ENCODE data around the gene FLCN. TPM values are rescaled to one million over a fixed set of nuclear protein-coding genes. Genes with fewer than 3 reads are reported as not detected.

Gene FLCN
- total RNA-seq, 1 experiment from 2014 or later, result 71.6 TPM

GRCh38 chr17:17224137-17224536 lies 12.8 kb downstream of the FLCN start:
- Histone ChIP-seq H3K4me3 (ENCODE audit: low read depth in 2 of 2, low read length in 2 of 2) (no peak overlapping the region), H3K27ac (ENCODE audit: low read length) (no peak overlapping the region), H3K4me1 (ENCODE audit: control insufficient read depth, insufficient read depth, low read length) (no peaks in the 10 kb centered on the region), H3K36me3 (ENCODE audit: control insufficient read depth, insufficient read depth, low read length) (peaks cover 12% of the 10 kb centered on the region), H3K27me3 (ENCODE audit: control insufficient read depth, insufficient read depth, low read length) (no peaks in the 10 kb centered on the region), H3K9me3 (ENCODE audit: control insufficient read depth, insufficient read depth, low read depth, low read length) (no peaks in the 10 kb centered on the region)
- TF ChIP-seq REST (IDR thresholded peaks at IDR 0.05; ENCODE audit: insufficient read depth in 1 of 2, low read depth in 2 of 2, low read length in 1 of 2) (no peak), POLR2AphosphoS5 (IDR thresholded peaks at IDR 0.05; ENCODE audit: low read depth, low read length) (no peak), CTCF (IDR thresholded peaks at IDR 0.05) (no peak), TCF7L2 (IDR thresholded peaks at IDR 0.05; ENCODE audit: low read depth, low read length) (no peak), SIN3A (IDR thresholded peaks at IDR 0.05; ENCODE audit: borderline replicate concordance, insufficient read depth, low read depth, low read length) (no peak)
- ChIA-PET POLR2A (no interaction called here), CTCF (no interaction called here)
- in situ Hi-C loops (cut with HindIII; ENCODE audit: low pct_unique_long_range_greater_than_20kb, low sequenced_read_pairs) (no loop called here), intact Hi-C loops (cut with micrococcal nuclease; ENCODE audit: unreplicated experiment) (no loop called here)
- no peak for ATAC-seq
- BruUV-seq (replicated peaks), result TSS peak; percentile 52
- DNase-seq (ENCODE audit: low read depth, low spot score), result no peak

GRCh38 chr17:17223736-17224135 lies 13.2 kb downstream of the FLCN start:
- Histone ChIP-seq H3K27me3 (ENCODE audit: control insufficient read depth, insufficient read depth, low read length) (no peaks in the 10 kb centered on the region), H3K27ac (ENCODE audit: low read length) (no peak overlapping the region), H3K36me3 (ENCODE audit: control insufficient read depth, insufficient read depth, low read length) (peaks cover 12% of the 10 kb centered on the region), H3K9me3 (ENCODE audit: control insufficient read depth, insufficient read depth, low read depth, low read length) (no peaks in the 10 kb centered on the region), H3K4me1 (ENCODE audit: control insufficient read depth, insufficient read depth, low read length) (no peaks in the 10 kb centered on the region), H3K4me3 (ENCODE audit: low read depth in 2 of 2, low read length in 2 of 2) (no peak overlapping the region)
- POLR2A ChIA-PET, result no interaction called here
- TF ChIP-seq REST (IDR thresholded peaks at IDR 0.05; ENCODE audit: insufficient read depth in 1 of 2, low read depth in 2 of 2, low read length in 1 of 2) (no peak), CTCF (IDR thresholded peaks at IDR 0.05) (no peak), TCF7L2 (IDR thresholded peaks at IDR 0.05; ENCODE audit: low read depth, low read length) (no peak), SIN3A (IDR thresholded peaks at IDR 0.05; ENCODE audit: borderline replicate concordance, insufficient read depth, low read depth, low read length) (no peak), POLR2AphosphoS5 (IDR thresholded peaks at IDR 0.05; ENCODE audit: low read depth, low read length) (no peak)
- DNase-seq (ENCODE audit: low read depth, low spot score), result no peak
- in situ Hi-C loops (cut with HindIII; ENCODE audit: low pct_unique_long_range_greater_than_20kb, low sequenced_read_pairs), result no loop called here
- ATAC-seq, result no peak
- no TSS peak for BruUV-seq (replicated peaks)
- CTCF ChIA-PET, result no interaction called here
- intact Hi-C loops (cut with micrococcal nuclease; ENCODE audit: unreplicated experiment), result no loop called here

All from Panc1 (cell line).